C4-2B (cell line): ENCODE data around the gene VPS13A.

Experiments
- H3K27ac ChIP-seq: fragments of 450-650 bp; 2 replicates; pipeline ENCODE4 v1.5.1; 2017
- ZFX ChIP-seq: fragments of 450-650 bp; IDR thresholded peaks from 2 replicates; pipeline ENCODE4 v1.6.1; 2017
- TF ChIP-seq, protein P1 (sequence below): fragments of 450-650 bp; conservative IDR thresholded peaks from 2 replicates; pipeline ENCODE4 v1.5.1; 2017; ENCODE audit warnings: mild to moderate bottlenecking

The VPS13A gene

GRCh38 chr9:77156646-77157371, 20.5 kb upstream of the VPS13A start:
- no peak for TF ChIP-seq ZFX
- TF ChIP-seq, protein P1, sequence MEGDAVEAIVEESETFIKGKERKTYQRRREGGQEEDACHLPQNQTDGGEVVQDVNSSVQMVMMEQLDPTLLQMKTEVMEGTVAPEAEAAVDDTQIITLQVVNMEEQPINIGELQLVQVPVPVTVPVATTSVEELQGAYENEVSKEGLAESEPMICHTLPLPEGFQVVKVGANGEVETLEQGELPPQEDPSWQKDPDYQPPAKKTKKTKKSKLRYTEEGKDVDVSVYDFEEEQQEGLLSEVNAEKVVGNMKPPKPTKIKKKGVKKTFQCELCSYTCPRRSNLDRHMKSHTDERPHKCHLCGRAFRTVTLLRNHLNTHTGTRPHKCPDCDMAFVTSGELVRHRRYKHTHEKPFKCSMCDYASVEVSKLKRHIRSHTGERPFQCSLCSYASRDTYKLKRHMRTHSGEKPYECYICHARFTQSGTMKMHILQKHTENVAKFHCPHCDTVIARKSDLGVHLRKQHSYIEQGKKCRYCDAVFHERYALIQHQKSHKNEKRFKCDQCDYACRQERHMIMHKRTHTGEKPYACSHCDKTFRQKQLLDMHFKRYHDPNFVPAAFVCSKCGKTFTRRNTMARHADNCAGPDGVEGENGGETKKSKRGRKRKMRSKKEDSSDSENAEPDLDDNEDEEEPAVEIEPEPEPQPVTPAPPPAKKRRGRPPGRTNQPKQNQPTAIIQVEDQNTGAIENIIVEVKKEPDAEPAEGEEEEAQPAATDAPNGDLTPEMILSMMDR, result 0 out of 2 replicates have a peak, but pooled peaks have one; percentile 17
- H3K27ac ChIP-seq, result peak overlapping the region; percentile 40

DNA sequence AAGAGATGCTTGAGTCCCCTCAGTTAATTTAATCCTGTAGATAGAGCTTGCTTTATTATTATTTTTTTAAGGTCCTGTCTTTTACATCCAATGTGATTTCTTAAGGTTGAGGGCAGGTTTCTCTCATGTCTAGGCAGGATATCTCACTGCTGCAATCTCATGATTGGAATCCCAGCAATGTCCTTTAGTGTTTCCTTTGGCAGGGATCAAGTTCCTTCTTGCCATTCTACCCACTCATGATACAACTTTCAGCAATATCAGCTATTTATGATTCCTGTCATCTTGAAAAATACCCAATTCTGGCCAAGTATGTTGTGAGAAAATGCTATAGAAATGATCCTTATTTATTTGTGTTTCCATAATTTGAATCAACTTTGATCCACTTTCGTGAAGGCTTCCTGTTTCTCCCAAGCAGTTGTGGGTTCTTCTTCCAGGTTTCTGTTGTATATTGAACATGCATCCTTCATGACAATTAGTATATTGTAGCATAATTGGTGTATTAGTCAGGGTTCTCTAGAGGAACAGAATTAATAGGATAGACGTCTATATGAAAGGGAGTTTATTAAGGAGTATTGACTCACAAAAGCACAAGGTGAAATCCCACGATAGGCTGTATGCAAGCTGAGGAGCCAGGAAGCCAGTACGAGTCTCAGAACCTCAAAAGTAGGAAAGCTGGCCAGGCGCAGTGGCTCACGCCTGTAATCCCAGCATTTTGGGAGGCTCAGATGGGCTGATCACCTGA, 18.4 kb upstream of the VPS13A start:
- no peak overlapping the region for H3K27ac ChIP-seq
- no peak for TF ChIP-seq ZFX
- TF ChIP-seq, protein P1, result no peak

- TF ChIP-seq, protein P1, result no peak
- no peak for TF ChIP-seq ZFX
These were observed 16.1 kb upstream of the VPS13A start for GRCh38 chr9:77161191-77161590.

DNA sequence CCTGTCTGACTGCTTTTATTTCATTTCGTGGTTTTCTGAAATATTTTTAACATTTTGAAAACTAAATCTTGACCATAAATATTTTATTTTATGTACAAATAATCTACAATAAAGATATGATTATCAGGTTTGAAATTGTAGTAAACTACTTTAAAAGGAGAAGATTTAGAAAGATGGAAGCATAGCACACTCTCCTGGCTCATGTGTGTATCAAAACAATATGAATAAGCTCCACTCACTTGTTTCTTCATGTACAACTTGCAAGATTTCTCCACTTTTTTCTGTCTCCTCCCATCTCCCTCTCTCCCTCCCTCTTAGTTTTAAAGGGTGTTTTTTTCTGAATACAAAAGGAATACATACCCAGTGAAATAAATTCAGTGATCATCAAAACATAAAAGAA, 15.4 kb upstream of the VPS13A start:
- TF ChIP-seq, protein P1, result peak; percentile 45
- no peak for TF ChIP-seq ZFX
- no peak overlapping the region for H3K27ac ChIP-seq

More at GRCh38 chr9:77161191-77161590, 16.1 kb upstream of the VPS13A start:
- no peak overlapping the region for H3K27ac ChIP-seq

GRCh38 chr9:77162366-77162765, 15.0 kb upstream of the VPS13A start:
- TF ChIP-seq ZFX, result no peak
- TF ChIP-seq, protein P1, result no peak
- H3K27ac ChIP-seq, result no peak overlapping the region

GRCh38 chr9:77163884-77164283, 13.4 kb upstream of the VPS13A start:
- no peak overlapping the region for H3K27ac ChIP-seq
- no peak for TF ChIP-seq ZFX
- TF ChIP-seq, protein P1, result no peak

GRCh38 chr9:77166193-77166592, 11.1 kb upstream of the VPS13A start:
- no peak for TF ChIP-seq ZFX
- TF ChIP-seq, protein P1, result no peak
- no peak overlapping the region for H3K27ac ChIP-seq
